PFSK-1 (cell line): ENCODE data around the gene EVI2A.

Experiments used
- TAF1 ChIP-seq: IDR thresholded peaks from 2 replicates; pipeline ENCODE4 v1.6.1; 2012; ENCODE audit warnings: low read length, control low read depth, borderline replicate concordance; ENCODE audit not compliant: insufficient read depth
- TF ChIP-seq, protein P1 (sequence below), 2 experiments: IDR thresholded peaks; 2 replicates each; pipeline versions ENCODE4 v1.6.1 to v1.8.0; 2011 to 2012; ENCODE audit warnings: low read depth in 2 of 2, low read length in 2 of 2, control low read depth in 1 of 2, inconsistent platforms in 1 of 2, mild to moderate bottlenecking in 1 of 2, moderate library complexity in 1 of 2; ENCODE audit not compliant: insufficient read depth in 1 of 2

DNA sequence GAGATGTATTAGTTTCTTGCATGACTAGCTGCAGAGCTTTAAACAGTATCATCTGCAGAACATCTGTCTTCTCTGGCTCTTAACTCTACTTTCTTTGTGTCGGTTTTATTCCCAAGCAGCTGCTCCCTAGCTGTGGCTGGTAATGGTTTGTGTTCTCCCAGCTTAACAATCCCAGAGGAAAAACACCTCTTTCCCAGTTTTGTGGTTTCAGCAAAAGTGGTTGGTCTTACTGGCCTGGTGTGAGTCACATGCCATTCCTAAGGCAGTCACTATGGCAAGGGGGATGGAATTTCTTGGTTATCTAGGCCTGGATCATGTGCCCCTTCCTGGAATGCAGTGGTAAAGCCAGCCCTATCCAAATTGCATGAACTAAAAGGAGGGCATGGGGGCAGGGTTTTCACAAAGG lies 51.8 kb downstream of the EVI2A start:
- TF ChIP-seq TAF1 = no peak
- TF ChIP-seq, protein P1, sequence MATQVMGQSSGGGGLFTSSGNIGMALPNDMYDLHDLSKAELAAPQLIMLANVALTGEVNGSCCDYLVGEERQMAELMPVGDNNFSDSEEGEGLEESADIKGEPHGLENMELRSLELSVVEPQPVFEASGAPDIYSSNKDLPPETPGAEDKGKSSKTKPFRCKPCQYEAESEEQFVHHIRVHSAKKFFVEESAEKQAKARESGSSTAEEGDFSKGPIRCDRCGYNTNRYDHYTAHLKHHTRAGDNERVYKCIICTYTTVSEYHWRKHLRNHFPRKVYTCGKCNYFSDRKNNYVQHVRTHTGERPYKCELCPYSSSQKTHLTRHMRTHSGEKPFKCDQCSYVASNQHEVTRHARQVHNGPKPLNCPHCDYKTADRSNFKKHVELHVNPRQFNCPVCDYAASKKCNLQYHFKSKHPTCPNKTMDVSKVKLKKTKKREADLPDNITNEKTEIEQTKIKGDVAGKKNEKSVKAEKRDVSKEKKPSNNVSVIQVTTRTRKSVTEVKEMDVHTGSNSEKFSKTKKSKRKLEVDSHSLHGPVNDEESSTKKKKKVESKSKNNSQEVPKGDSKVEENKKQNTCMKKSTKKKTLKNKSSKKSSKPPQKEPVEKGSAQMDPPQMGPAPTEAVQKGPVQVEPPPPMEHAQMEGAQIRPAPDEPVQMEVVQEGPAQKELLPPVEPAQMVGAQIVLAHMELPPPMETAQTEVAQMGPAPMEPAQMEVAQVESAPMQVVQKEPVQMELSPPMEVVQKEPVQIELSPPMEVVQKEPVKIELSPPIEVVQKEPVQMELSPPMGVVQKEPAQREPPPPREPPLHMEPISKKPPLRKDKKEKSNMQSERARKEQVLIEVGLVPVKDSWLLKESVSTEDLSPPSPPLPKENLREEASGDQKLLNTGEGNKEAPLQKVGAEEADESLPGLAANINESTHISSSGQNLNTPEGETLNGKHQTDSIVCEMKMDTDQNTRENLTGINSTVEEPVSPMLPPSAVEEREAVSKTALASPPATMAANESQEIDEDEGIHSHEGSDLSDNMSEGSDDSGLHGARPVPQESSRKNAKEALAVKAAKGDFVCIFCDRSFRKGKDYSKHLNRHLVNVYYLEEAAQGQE (IDR thresholded peaks at IDR 0.05; ENCODE audit: insufficient read depth in 1 of 2, low read depth in 2 of 2, low read length in 2 of 2) = no peak
